SJCRH30 (cell line): Measurements from ENCODE around the gene PLXNC1. TPM values are rescaled to one million over a fixed set of nuclear protein-coding genes. Genes with fewer than 3 reads are reported as not detected.

Experiments used
- DNase-seq, 2 experiments: peaks; one replicate each; pipeline ENCODE4 v3.0.0-alpha.2; 2015 to 2020
- H3K27ac ChIP-seq: fragments of 250-450 bp; sonication (Bioruptor Pico); 2 replicates; pipeline ENCODE4 v1.5.1; 2020; ENCODE audit warnings: mild to moderate bottlenecking, moderate library complexity
- H3K27me3 ChIP-seq: fragments of 250-450 bp; sonication (Bioruptor Pico); 2 replicates; pipeline ENCODE4 v1.5.1; 2020; ENCODE audit warnings: mild to moderate bottlenecking, moderate library complexity
- H3K36me3 ChIP-seq: fragments of 250-450 bp; sonication (Bioruptor Pico); 2 replicates; pipeline ENCODE4 v1.5.1; 2020; ENCODE audit warnings: mild to moderate bottlenecking, moderate library complexity
- H3K4me1 ChIP-seq: fragments of 250-450 bp; sonication (Bioruptor Pico); 2 replicates; pipeline ENCODE4 v1.5.1; 2020; ENCODE audit warnings: mild to moderate bottlenecking, moderate library complexity
- H3K4me3 ChIP-seq: fragments of 250-450 bp; sonication (Bioruptor Pico); 2 replicates; pipeline ENCODE4 v1.5.1; 2020; ENCODE audit warnings: mild to moderate bottlenecking, moderate library complexity
- H3K9me3 ChIP-seq: fragments of 250-450 bp; sonication (Bioruptor Pico); replicated peaks from 2 replicates; pipeline ENCODE4 v1.5.1; 2020; ENCODE audit warnings: mild to moderate bottlenecking, moderate library complexity
- total RNA-seq: library from RNA; depleted of rRNA; stranded (reverse); fragments of >200 nt; shearing (Covaris generic); gene quantifications from 2 replicates; pipeline ENCODE4 v1.2.3, GENCODE V29; 2014

Gene PLXNC1
- total RNA-seq, 1 experiment from 2014 or later, result 0.08 TPM

DNA sequence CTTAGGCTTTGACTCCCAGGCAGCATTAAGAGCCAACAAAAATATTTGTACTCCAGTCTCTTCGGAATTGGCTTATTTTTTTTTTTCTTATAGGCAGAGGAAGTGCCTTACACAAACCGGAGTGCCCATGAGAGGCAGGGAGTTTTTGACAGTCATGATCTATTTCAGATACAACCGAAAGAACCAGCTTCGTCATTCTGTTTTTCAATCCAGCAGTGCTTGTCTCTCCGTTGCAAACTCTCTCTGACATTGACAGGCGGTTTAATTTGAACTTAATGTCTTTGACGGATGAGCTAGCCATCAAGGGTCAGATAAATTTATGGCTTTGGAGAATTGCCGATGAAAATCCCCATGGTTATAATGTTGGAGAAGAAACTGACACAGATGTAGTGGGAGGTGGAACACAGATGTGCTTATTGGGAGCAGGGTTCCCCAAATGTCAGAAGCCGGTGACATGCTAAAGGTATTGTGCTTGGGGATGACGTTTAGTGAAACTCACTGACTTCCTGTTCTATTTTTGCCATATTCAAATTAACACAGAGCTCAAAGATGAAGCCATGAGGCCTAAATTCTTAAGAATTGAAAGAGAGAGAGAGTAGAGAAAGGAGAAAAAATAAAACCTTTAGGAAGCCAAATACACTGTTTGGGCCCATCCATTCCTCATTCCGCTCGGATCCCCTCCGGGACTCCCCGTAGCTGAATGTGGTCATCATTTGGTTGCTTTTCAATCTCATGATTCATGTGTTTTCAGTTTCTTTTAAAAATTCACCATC, 59.7 kb downstream of the PLXNC1 start:
- no peak overlapping the region for H3K27ac ChIP-seq
- DNase-seq, result no peak
- no peaks in the 10 kb centered on the region for H3K36me3 ChIP-seq
- H3K4me3 ChIP-seq, result no peak overlapping the region
- H3K4me1 ChIP-seq, result no peaks in the 10 kb centered on the region
- no peaks in the 10 kb centered on the region for H3K9me3 ChIP-seq
- H3K27me3 ChIP-seq, result no peaks in the 10 kb centered on the region

DNA sequence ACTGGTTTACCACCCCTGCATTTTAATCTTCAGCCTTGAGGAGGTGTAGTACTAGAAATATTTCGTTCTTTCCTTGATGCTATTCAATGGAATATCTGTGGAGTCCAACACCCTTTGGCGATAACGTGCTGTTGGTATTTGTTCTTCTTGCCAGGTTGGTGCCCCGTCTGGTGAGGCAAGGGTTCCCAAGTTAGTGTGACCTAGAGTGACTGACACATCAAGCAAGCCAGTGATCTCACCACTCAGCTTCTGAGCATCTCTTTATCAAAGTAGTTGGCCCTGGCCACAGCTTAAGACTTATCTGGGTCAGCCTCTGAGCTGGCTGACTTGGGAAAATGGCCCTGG, 60.2 kb downstream of the PLXNC1 start:
- Histone ChIP-seq H3K9me3 (no peaks in the 10 kb centered on the region), H3K36me3 (no peaks in the 10 kb centered on the region), H3K4me3 (no peak overlapping the region), H3K4me1 (no peaks in the 10 kb centered on the region), H3K27ac (no peak overlapping the region), H3K27me3 (no peaks in the 10 kb centered on the region)
- DNase-seq, result no peak

DNA sequence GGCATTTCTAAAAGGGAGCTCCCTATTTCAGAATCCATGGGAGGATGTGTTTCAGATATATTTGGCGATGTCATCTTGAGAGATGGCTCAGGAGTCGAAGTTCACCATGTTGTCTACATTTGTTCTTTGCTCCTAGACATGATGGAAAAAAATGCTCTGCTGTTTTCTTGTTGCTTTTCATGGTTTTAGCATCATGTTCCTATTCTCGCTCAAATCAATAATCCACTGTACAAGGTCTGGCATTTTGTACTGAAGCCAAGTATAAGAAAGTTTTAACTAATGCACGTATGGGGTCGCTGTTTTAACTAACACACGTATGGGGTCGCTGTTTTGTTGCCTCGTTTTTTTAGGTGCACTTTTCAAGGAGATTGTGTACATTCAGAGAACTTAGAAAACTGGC, 60.9 kb downstream of the PLXNC1 start:
- no peak for DNase-seq
- Histone ChIP-seq H3K27ac (no peak overlapping the region), H3K27me3 (no peaks in the 10 kb centered on the region)

DNA sequence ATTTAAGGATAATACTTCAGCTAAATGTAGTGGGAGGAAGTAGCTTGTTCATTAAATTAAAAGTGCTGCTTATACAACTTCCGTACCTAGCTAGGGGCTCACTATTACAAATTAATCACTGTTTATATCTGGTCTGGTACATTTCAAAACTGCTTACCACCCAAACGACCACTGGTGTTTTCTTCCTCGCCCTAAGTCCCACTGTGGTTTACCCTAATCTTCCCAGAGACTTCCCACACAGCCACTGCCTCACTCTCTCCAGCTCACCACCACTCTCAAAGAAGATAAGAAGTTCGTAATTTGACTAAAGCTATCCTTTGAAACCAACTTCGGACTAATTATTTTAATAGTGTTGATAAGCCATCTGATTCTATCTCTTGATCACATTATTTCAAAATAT, 62.6 kb downstream of the PLXNC1 start:
- Histone ChIP-seq H3K4me3 (no peak overlapping the region), H3K9me3 (no peaks in the 10 kb centered on the region), H3K27ac (no peak overlapping the region), H3K36me3 (no peaks in the 10 kb centered on the region), H3K27me3 (no peaks in the 10 kb centered on the region), H3K4me1 (no peaks in the 10 kb centered on the region)
- no peak for DNase-seq

More for the DNA sequence above, 60.9 kb downstream of the PLXNC1 start:
- Histone ChIP-seq H3K36me3 (no peaks in the 10 kb centered on the region), H3K4me3 (no peak overlapping the region), H3K9me3 (no peaks in the 10 kb centered on the region), H3K4me1 (no peaks in the 10 kb centered on the region)

DNA sequence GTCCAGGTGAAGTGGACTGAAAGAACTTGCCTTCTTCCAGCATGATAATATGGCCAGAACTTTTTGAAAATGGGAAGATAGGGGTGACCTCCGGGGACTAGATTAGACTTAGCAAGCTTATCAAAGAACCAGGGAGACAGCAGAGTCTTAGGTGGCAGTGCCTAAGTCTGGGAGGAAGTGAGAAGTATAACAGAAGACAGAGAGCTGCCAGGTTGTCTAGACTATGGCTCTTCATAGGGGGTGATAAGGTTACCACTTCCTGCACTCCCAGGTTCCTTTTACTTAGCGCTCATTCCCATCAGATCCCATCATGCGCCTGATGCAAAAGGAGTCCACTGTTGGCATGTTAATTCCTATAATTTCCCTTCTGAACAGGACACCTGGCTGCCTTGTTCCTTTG, 69.9 kb downstream of the PLXNC1 start:
- Histone ChIP-seq H3K4me1 (no peaks in the 10 kb centered on the region), H3K9me3 (no peaks in the 10 kb centered on the region), H3K27ac (no peak overlapping the region), H3K4me3 (no peak overlapping the region), H3K27me3 (no peaks in the 10 kb centered on the region), H3K36me3 (no peaks in the 10 kb centered on the region)
- no peak for DNase-seq

DNA sequence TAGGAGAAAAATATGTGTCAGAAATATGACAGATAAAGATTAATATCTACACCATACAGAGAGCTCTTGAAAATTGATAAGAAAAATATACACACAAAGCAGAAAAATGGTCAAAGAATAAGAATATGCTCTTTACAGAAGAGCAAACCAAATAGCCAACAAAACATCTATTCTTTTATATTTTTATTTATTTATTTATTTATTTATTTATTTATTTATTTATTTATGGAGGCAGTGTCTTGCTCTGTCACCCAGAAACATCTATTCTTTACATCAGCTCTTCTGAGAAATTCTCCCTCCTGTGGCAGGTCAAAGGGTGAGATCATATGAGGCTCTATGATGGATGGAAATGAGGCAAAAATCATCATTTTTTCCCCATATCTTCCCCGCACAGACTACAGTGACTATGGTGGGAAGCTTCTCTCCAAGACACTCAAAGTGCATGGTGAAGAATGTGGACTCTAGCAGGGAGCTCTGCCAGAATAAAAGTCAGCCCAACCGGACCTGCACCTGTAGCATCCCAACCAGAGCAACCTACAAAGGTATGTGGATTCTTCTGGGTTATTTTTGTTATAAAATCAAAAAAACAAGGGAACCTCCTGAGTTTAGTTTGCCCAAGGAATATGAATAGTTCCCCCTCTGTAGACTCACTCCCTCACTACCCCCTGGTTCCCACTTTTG, 71.4 kb downstream of the PLXNC1 start:
- H3K36me3 ChIP-seq, result no peaks in the 10 kb centered on the region
- DNase-seq, result no peak
- H3K4me3 ChIP-seq, result no peak overlapping the region
- H3K27me3 ChIP-seq, result no peaks in the 10 kb centered on the region
- H3K4me1 ChIP-seq, result no peaks in the 10 kb centered on the region
- H3K9me3 ChIP-seq, result no peaks in the 10 kb centered on the region
- no peak overlapping the region for H3K27ac ChIP-seq

DNA sequence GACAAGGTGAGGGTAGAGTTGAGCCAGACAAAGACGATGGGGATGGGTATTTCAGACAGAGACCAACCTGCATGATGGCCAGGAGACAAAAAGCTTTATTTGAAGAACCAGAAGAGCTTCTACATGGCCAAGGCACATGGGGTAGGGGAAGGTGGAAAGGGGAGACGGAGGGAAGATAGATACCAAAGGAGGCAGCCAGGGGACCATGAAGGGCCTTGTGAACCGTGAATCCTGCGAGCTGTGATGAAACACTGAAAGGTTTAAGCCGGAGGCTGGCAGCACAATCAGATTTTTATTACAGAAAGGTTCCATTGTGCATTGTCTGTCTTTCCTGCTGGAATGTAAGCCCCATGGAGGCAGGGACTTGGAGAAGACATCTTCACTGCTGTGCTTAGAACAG, 72.4 kb downstream of the PLXNC1 start:
- no peaks in the 10 kb centered on the region for H3K27me3 ChIP-seq
- H3K4me1 ChIP-seq, result no peaks in the 10 kb centered on the region
- no peaks in the 10 kb centered on the region for H3K9me3 ChIP-seq
- H3K27ac ChIP-seq, result no peak overlapping the region
- no peak overlapping the region for H3K4me3 ChIP-seq
- H3K36me3 ChIP-seq, result no peaks in the 10 kb centered on the region
- no peak for DNase-seq

DNA sequence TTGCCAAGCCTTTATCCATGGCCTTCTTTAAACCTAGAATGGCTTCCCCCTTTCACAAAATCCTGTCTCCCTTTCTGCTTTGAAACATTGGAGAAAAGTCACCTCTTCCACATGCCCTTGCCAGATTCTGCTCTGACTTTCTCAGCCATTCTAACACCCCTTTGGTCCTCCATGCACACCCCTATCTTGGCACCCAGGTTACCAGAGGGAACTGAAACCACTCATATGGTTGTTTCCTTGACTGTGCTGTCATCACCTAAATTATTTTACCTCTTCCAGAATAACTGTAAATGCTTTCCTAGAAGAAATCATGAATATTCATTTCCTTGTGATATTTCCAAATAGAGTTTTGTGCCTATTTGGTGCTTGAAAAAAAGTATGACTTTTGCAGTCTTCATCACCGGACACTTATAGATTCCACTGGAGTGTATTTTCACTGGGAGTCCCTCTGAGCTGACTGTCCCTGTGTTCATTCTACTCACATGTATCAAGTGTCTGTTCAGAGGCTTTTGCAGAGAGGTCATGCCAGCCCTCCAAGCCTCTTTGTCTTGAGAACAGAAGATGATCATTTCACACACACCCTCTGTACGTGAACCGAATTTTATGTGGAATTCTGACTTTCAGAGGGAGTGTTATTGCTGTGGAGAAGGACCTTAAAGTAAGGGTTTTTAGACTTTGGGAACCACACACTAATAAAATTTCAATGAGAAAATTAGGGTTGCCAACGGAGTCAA, 74.1 kb downstream of the PLXNC1 start:
- Histone ChIP-seq H3K27ac (no peak overlapping the region), H3K4me1 (no peaks in the 10 kb centered on the region), H3K4me3 (no peak overlapping the region), H3K27me3 (no peaks in the 10 kb centered on the region), H3K36me3 (no peaks in the 10 kb centered on the region), H3K9me3 (no peaks in the 10 kb centered on the region)
- DNase-seq, result no peak

DNA sequence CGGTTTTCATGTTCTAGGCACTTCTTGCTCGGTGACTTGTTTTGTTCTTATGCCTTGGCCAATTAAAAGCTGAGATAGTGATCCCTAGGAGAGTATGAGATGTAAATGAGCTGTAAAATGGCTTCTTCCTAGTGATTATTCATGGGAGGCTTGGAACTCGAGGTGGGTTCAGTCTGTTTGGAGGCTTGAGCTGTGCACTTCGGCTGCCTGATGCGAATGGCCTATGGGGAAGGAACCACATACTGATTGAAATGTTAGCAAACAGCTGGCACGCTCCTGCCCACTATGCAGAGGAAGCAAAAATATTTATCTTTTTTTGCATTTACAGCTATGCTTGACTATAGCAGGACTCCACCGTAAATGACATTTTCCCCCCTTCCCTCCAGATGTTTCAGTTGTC, 75.5 kb downstream of the PLXNC1 start:
- no peaks in the 10 kb centered on the region for H3K27me3 ChIP-seq
- no peaks in the 10 kb centered on the region for H3K4me1 ChIP-seq
- H3K36me3 ChIP-seq, result no peaks in the 10 kb centered on the region
- DNase-seq, result no peak
- no peak overlapping the region for H3K4me3 ChIP-seq
- H3K27ac ChIP-seq, result no peak overlapping the region
- H3K9me3 ChIP-seq, result no peaks in the 10 kb centered on the region

DNA sequence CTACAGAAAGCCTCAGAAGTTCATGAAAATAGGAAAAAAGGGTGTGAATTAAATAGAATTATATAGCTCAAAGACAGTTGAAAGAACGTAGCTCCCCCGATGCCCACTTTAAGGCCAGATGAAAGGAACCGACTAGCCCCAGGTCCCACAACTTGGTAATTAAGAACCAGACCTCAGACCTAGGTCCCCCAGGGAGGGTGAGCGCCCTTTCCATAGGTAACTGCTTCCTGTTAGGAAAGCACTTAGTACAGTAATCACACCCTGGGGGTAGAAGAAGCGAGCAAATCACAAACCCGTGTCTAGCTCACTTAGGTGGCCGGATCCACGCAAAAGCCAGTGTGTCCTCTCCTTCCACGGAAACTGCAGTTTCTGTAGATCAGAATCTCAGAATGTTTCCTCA, 77.1 kb downstream of the PLXNC1 start:
- Histone ChIP-seq H3K27ac (no peak overlapping the region), H3K27me3 (no peaks in the 10 kb centered on the region), H3K4me1 (no peaks in the 10 kb centered on the region), H3K4me3 (no peak overlapping the region), H3K36me3 (no peaks in the 10 kb centered on the region), H3K9me3 (no peaks in the 10 kb centered on the region)
- no peak for DNase-seq

DNA sequence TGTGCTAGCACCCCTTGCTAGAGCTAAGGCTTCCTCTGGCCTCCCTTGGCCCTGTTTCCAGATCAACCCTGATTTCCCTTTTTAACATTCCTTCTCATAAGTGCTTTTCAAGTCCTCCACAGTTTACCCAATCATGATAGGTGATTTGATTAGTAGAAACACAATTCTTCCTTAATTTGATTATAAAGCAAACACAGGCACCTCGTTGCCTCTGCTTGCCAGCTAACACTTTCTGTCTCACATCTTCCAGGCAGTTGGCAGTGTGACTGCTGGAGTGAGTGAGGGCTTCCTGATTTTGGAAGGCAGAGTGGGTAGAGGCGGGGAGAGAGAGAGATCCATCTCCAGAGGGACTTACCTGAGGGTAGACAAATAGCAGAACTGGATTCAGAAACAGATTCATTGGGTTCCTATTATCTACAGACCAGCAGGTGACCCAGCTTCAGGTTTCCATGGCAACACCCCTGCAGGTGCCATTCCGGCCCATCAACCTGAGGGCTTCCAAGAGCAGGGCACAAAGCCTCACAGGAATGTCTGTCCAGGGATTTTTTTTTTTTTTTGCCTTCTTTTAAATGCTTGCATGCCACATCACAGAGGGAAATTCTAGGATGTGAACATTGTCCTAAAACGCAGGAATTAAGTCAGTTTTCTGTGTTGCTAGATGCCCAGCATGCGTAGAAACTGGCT, 77.7 kb downstream of the PLXNC1 start:
- Histone ChIP-seq H3K4me1 (no peaks in the 10 kb centered on the region), H3K36me3 (no peaks in the 10 kb centered on the region), H3K9me3 (no peaks in the 10 kb centered on the region), H3K27ac (no peak overlapping the region), H3K4me3 (no peak overlapping the region), H3K27me3 (no peaks in the 10 kb centered on the region)
- DNase-seq, result no peak

DNA sequence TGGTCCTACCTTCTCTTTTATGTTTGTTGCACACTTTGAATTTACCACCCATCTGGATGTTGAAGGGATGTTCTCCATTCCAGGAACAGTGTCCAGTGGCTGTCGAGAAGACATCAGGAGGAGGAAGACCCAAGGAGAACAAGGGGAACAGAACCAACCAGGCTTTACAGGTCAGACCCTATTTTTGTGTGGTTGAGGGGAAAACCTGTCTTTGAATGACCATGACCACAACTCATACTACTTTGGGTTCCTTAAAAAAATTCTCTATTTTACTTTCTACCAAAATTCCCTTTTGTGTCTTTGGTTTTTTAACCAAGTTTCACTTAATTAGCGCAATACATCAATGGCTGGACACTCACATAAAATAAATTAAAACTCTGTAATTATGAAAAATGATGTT, 78.7 kb downstream of the PLXNC1 start:
- no peak for DNase-seq
- H3K27me3 ChIP-seq, result no peaks in the 10 kb centered on the region
- no peaks in the 10 kb centered on the region for H3K9me3 ChIP-seq
- H3K4me1 ChIP-seq, result no peaks in the 10 kb centered on the region
- H3K4me3 ChIP-seq, result no peak overlapping the region
- no peaks in the 10 kb centered on the region for H3K36me3 ChIP-seq
- no peak overlapping the region for H3K27ac ChIP-seq

DNA sequence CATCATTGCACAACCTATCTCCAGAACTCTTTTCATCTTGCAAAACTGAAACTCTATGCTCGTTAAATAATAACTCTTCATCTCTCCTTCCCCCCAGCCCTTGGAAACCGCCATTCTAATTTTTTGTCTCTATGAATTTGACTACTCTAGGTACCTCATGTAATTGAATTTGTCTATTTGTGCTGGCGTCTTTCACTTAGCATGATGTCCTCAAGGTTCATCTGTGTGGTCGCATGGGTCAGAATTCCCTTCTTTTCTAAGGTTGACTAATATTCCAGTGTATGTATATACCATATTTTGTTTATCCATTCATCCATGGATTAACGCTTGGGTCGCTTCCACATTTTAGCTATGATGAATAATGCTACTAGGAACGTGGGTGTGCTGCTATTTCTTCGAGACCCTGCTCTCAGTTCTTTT, 80.1 kb downstream of the PLXNC1 start:
- H3K4me1 ChIP-seq, result no peaks in the 10 kb centered on the region
- H3K27ac ChIP-seq, result no peak overlapping the region
- H3K9me3 ChIP-seq, result no peaks in the 10 kb centered on the region
- no peak for DNase-seq
- no peaks in the 10 kb centered on the region for H3K36me3 ChIP-seq
- no peaks in the 10 kb centered on the region for H3K27me3 ChIP-seq
- H3K4me3 ChIP-seq, result no peak overlapping the region

DNA sequence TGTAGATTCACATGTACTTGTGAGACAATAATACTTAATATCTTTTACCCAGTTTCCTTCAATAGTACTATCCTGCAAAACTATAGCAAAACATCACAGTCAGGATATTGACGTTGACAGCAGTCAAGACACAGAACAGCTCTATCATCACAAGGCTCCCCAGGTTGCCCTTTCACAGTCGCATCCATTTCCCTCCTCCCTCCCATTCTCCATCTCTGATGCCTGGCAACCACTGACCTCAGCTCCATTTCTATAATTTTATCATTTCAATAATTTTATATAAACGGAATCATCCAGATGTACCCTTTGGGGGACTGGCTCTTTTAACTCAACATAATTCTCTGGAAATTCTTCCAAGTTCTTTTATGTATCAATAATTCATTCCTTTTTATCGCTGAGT, 81.5 kb downstream of the PLXNC1 start:
- H3K9me3 ChIP-seq, result no peaks in the 10 kb centered on the region
- H3K4me1 ChIP-seq, result no peaks in the 10 kb centered on the region
- no peak overlapping the region for H3K4me3 ChIP-seq
- H3K27me3 ChIP-seq, result no peaks in the 10 kb centered on the region
- no peak overlapping the region for H3K27ac ChIP-seq
- H3K36me3 ChIP-seq, result no peaks in the 10 kb centered on the region
- no peak for DNase-seq

DNA sequence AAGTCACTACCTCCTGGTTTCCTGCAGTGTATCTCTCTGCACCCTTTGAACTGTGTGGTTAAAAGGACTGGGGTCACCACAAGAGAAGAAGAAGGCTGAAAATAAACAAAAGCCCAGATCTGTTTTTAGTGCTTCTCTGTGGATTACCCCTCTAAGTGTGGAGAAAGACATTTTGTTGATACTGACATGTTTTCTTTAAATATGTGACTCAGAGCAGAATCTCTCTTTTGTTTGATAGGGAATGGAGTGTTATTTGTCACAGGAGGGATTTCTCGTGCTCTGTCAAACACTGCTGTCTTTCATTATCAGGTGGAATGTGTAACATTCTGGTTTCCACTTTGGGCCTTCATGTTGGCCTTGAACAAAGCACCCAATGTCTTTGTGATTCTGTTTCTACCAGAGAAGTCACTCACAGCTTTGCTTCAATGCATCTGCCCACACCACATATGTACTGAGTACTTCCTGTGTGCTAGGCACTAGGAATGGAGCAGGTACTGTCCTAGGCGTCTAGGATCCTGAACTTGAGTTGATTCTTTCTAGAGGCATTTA, 82.1 kb downstream of the PLXNC1 start:
- no peak overlapping the region for H3K4me3 ChIP-seq
- no peaks in the 10 kb centered on the region for H3K4me1 ChIP-seq
- no peaks in the 10 kb centered on the region for H3K27me3 ChIP-seq
- DNase-seq, result no peak
- H3K27ac ChIP-seq, result no peak overlapping the region
- no peaks in the 10 kb centered on the region for H3K9me3 ChIP-seq
- H3K36me3 ChIP-seq, result no peaks in the 10 kb centered on the region
